HuH-7.5 (cell line): ENCODE data around the gene PHACTR3.
A peak's percentile ranks its signal among the peaks of the same experiment; 100 is the strongest.

Source experiments
- DNase-seq: peaks from one replicate; pipeline ENCODE4 v3.0.0; 2011; ENCODE audit warnings: low spot score

PHACTR3 gene

GRCh38 chr20:59735917-59736316, 131.6 kb downstream of the PHACTR3 start:
- no peak for DNase-seq

DNA sequence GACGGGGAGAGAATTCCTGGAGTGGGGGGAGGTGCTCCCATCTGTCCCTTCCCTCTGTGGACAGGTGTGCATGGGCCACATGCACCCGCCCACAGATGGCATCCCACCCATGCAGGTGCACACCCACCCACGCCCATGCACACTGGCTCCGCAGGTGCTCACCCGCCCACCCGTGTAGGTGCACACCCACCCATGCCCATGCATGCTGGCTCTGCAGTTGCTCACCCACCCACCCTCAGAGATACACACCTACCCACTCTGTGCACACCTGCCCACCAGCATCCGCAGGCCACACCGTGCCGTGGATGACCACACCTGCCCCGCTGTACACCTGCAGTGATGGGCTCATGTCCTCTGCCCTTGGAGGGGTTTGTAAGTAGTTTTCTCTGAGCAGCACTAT, 132.0 kb downstream of the PHACTR3 start:
- DNase-seq, result no peak

- DNase-seq, result no peak
Observed at GRCh38 chr20:59737073-59737666, 132.8 kb downstream of the PHACTR3 start.

DNA sequence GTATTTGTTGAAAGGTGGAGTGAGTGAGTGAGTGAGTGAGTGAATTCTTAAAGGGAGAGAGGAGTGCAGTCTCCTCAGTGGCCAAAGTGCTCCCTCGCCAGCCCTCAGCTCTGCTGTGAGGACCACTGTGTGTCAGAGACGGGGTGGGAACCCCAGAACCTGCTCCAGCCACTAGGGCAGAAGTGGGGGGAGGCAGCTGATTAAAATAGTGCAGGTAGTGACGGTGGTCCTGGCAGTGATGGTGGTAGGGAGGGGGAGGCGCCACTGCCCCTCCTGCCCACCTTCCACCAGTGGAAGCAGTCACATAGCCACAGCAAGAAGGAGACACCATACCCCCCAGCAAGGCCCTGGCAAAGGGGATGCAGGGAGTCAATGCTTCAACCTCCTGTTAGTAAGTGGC, 133.5 kb downstream of the PHACTR3 start:
- DNase-seq, result no peak

- DNase-seq, result no peak
Observed at GRCh38 chr20:59738851-59739250, 134.5 kb downstream of the PHACTR3 start.

DNA sequence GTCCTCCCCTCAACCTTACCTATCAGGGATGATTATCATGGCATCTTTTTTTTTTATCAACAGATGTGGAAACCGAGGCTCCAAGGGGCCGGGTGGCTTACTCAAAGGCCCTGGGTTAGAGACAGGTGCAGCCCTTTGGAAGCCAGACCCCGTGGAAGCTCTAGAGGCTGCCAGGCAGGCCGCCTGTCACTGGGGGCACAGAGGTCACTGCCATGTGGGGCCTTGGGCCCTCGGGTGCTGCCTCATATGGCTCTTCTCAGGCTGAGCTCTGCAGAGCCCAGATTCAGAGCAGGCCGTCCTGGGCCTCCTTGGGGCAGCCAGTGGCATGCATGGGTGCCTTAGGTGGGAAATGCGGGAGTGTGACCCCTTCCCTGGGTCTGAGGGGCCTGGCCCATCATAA, 136.3 kb downstream of the PHACTR3 start:
- no peak for DNase-seq

DNA sequence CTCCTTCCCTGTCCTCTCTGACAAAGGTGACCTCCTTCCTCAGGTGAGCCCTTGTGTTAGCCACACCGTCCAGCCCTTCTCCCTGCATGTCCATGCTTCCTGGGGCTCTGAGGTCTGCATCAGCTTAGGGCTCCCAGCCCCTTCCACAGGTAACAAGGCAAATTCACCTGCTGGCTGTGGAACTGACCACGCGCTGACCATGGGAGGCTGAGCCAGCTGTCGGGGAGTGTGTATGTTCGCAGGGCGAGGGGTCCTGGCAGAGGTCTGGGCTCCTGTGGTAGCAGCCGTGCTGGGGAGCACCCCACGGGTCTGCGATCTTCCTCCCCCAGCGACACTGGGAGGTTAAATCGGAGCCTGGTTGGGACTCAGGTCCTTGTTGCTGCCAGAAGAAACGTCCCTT, 136.7 kb downstream of the PHACTR3 start:
- no peak for DNase-seq

GRCh38 chr20:59742351-59743095, 138.2 kb downstream of the PHACTR3 start:
- no peak for DNase-seq

- DNase-seq, result no peak
Observed at GRCh38 chr20:59743308-59743707, 139.0 kb downstream of the PHACTR3 start.

DNA sequence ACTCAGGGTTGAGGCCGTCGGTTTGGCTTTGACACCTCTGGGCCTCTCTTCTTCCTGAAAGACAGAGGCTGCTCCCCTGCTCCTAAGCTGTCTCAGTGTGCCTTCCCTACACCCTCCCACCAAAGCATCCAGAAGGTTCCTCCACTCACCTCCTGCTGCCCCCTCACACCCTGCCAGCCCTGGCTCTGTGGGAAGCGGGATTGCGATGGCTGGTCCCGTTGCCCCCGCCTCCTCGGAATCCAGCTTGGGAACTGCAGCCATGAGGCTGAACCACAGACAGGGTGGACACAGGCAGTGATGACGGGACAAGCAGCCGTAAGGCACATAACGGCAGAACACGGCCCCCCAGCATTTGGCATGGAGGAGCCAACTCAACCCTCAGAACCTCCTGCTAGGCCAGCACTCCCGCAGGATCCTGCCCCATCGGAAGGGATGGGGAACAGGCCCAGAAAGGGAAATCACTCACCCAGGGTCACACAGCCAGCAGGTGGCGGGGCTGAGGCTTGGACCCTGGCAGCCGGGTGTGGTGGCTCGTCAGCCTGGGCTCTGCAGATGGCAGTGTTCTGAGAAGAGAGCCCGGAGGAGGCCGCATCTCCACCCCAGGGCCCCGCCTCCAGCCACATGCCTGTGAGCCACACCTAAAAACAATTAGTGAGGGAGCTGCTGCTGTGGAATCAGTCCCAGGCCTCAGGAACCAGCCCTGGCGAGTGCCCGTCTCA, 139.6 kb downstream of the PHACTR3 start:
- DNase-seq, result peak; percentile 45

- DNase-seq, result no peak
Observed at GRCh38 chr20:59744756-59745155, 140.4 kb downstream of the PHACTR3 start.

- no peak for DNase-seq
Observed at GRCh38 chr20:59745201-59745600, 140.9 kb downstream of the PHACTR3 start.

DNA sequence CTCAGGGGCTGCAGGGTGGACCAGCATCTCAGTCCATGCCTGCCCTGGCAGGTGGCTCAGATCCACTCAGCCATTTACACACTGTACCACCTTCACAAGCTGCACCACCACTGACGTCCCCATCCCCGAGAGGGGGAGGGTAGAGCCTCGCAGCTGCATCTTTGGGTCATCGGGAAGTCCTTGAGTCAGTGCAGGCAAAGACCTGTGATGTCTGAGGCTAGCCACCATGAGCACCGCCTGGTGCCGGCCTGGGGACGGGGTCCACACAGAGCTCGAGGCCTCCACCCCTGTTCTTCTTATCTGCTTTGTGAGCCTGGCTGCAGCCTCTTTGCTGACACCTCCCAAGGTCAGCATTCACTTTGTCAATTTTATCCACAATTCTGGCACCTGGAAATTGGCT, 141.4 kb downstream of the PHACTR3 start:
- no peak for DNase-seq

DNA sequence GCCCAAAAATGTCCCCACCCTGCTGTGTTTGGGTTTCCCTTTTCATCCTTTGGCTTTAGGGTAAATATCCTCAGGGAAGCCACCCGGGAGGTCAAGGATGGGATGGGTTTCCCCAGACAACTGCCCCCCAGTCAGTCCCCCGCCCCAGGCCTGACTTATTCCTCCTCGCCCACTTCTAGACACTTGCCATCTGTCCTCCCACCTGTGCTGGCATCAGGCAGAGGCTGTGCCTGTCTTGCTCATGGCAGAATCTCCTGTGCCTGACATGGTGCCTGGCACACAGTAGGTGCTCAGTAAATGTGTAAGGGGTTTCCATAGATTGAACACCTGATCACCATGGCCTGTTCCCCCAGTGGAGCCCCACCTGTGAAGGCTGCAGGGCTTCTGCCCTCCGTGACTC, 141.8 kb downstream of the PHACTR3 start:
- DNase-seq, result no peak

GRCh38 chr20:59747671-59748515, 143.6 kb downstream of the PHACTR3 start:
- DNase-seq, result no peak

DNA sequence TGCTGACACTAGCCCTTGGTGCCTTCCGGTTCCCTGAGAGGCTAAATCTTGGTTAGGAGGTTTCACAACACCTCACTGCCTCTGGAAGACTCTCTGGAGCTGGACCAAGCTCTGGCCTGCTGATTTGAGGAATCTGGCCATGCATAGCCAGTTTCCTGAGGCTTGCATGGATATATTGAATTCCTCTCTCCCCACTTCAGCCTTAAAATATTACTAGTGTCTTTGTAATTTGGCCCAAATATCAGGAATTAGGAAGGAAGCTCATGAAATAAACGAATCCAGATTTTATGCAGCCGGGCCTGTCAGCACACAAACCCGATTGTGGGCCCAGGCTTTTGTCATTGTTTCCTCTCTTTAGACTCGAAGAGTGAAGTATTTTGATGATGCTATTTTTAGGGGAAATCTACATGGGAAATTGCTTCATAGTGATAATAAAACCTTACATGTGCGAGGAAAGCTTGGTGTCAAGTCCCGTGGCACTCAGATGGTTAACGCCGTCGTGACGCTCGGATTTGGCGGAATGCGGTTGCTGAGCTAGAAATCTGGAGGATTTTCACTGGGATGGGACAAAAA, 144.4 kb downstream of the PHACTR3 start:
- no peak for DNase-seq

DNA sequence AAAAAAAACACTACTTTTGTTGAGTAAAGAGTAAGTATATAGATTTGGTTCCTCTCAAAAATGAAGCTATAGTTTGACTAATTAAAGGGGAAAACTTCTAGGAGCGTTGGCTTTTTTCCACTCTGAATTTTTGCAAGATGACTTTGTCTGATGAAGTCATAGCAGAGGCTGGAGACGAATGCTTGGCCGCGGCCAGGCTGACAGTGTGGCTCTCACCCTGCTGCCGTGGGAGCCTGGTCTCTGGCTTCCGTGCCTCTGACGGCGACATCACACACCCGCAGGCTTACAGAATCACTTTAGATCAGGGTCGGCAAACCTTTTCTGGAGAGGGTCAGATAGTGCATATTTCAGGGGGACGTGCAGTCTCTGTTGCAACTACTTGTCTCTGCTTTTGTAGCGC, 145.0 kb downstream of the PHACTR3 start:
- DNase-seq, result no peak

GRCh38 chr20:59750209-59750840, 146.0 kb downstream of the PHACTR3 start:
- DNase-seq, result no peak

GRCh38 chr20:59751075-59751711, 146.9 kb downstream of the PHACTR3 start:
- peak; percentile 89 for DNase-seq

- no peak for DNase-seq
Observed at GRCh38 chr20:59752101-59752586, 147.8 kb downstream of the PHACTR3 start.
